NB4 (cell line): ENCODE results near the gene TEX264.

ENCODE experiments used
- CTCF ChIP-seq: IDR thresholded peaks from one replicate; pipeline ENCODE4 v1.5.1; 2012; ENCODE audit warnings: low read depth, low read length
- POLR2A ChIP-seq: IDR thresholded peaks from 2 replicates; pipeline ENCODE4 v1.6.1; 2011; ENCODE audit warnings: mild to moderate bottlenecking; ENCODE audit not compliant: insufficient read length; ENCODE audit errors: extremely low read depth

GRCh38 chr3:51719410-51720025, 48.5 kb downstream of the TEX264 start:
- no peak for TF ChIP-seq POLR2A
- peak; percentile 4 for TF ChIP-seq CTCF
